ENCODE results near the gene EXOSC1. TPM values are rescaled to one million over a fixed set of nuclear protein-coding genes. Genes with fewer than 3 reads are reported as not detected.

EXOSC1 gene
- total RNA-seq, 1 donor from 2014 or later = 43.2 TPM

DNA sequence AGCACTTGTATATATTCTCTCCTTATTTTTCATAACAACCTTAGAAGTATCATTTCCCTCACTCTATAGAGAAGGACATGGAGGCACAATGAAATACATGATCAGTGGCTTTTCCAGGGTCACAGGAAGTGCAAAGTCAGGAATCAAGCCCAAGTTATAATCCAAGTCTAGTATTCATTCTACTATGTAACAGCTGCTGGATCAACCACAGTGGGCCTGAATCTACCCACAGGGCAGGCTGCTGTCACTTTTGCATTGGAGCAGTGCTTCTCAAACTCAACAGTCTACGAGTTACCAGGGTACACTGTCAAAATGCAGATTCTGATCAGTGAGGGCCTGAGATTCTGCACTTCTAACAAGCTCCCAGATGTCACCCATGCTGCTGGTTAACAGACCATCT is 18.4 kb upstream of the EXOSC1 start:
- Histone ChIP-seq H3K27me3 (ENCODE audit: control insufficient read depth, insufficient read depth, low read length) (no peaks in the 10 kb centered on the region), H3K4me3 (ENCODE audit: low read depth, low read length) (no peak overlapping the region), H3K36me3 (ENCODE audit: control insufficient read depth, insufficient read depth, low read length) (peaks cover 6% of the 10 kb centered on the region)
- DNase-seq (ENCODE audit: low read depth) = no peak
- TF ChIP-seq CTCF (IDR thresholded peaks at IDR 0.05; ENCODE audit: insufficient read depth, low read length, poor library complexity, severe bottlenecking) = no peak

DNA sequence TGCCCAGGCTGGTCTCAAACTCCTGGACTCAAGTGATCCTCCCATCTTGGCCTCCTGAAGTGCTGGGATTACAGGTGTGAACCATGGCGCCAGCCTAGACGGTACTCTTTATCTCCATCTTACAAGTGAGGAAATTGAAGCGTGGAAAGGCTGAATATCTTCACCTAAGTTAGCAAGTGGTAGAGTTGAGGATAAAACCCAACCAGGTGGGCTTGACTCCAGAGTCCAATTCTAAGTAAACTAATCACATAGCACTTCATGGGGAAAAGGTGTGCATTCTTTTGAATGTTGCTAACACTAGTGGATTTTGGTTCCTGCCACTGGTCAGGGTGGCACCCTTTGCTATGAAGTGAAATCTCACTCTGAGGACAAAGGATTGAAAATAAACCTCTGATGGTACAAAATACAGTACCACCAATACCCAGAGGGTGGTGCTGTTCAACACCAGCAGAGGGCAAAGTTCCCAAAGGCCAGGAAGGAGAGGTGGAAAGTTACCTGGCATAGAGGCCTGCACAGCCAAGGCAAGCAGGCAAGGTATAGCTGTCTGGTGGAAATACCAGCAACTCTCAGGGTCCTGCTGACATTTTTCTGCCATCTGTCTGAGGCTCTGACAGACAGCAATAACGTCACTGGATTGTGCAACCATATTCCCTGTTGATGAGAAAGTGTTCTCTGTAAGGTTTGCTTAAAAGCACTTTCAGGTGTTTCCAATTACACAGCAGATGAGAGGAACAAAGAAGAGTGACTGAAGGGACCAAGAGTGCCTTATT is 17.7 kb upstream of the EXOSC1 start:
- Histone ChIP-seq H3K4me3 (ENCODE audit: low read depth, low read length) (no peak overlapping the region), H3K27me3 (ENCODE audit: control insufficient read depth, insufficient read depth, low read length) (no peaks in the 10 kb centered on the region), H3K36me3 (ENCODE audit: control insufficient read depth, insufficient read depth, low read length) (peaks cover 3% of the 10 kb centered on the region)
- TF ChIP-seq CTCF (IDR thresholded peaks at IDR 0.05; ENCODE audit: insufficient read depth, low read length, poor library complexity, severe bottlenecking) = peak; percentile 83
- DNase-seq (ENCODE audit: low read depth) = peak; percentile 19

- Histone ChIP-seq H3K4me3 (ENCODE audit: low read depth, low read length) (no peak overlapping the region), H3K27me3 (ENCODE audit: control insufficient read depth, insufficient read depth, low read length) (no peaks in the 10 kb centered on the region), H3K36me3 (ENCODE audit: control insufficient read depth, insufficient read depth, low read length) (peaks cover 1% of the 10 kb centered on the region)
- TF ChIP-seq CTCF (IDR thresholded peaks at IDR 0.05; ENCODE audit: insufficient read depth, low read length, poor library complexity, severe bottlenecking) = no peak
- no peak for DNase-seq (ENCODE audit: low read depth)
These were observed 16.5 kb upstream of the EXOSC1 start for GRCh38 chr10:97462309-97462708.

DNA sequence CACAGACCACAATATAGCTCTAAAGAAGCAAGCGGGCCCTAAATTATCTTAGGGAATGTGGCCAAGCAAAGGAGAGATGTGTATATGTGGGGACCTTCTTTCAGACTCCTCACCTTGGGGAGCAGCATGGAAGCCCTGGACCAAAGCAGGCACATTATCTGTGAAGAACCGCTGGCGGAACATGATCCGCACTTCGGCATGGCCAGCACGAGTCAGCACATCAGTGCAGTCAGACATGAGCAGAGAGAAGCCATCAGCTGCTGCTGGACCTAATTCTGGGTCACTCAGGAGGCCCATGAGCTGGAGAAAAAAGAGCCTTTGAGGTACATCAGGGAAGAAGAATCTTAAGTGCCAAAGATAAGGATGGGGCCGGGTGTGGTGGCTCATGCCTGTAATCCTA is 14.1 kb upstream of the EXOSC1 start:
- H3K27me3 ChIP-seq (ENCODE audit: control insufficient read depth, insufficient read depth, low read length) = no peaks in the 10 kb centered on the region
- H3K4me3 ChIP-seq (ENCODE audit: low read depth, low read length) = no peak overlapping the region
- H3K36me3 ChIP-seq (ENCODE audit: control insufficient read depth, insufficient read depth, low read length) = peaks cover 1% of the 10 kb centered on the region
- DNase-seq (ENCODE audit: low read depth) = no peak
- no peak for TF ChIP-seq CTCF (IDR thresholded peaks at IDR 0.05; ENCODE audit: insufficient read depth, low read length, poor library complexity, severe bottlenecking)

DNA sequence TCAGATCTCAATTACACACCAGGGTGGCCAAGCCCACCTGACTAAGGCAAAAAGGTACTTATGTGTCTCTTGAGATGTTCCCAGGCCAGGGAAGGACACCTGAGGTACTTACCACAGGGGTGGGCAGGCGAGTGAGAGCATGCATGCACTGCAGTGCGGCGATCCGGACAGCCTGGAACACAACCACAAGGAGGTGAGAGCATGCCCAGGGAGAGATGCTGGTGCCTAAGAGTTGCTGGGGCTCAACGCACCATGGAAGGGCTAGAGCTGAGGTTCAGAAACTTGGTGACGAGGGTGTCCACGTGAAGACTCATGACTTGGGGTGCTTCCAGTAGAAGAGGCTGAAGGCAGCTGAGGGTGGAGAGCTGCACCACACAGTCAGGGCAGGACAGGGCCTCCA is 13.3 kb upstream of the EXOSC1 start:
- TF ChIP-seq CTCF (IDR thresholded peaks at IDR 0.05; ENCODE audit: insufficient read depth, low read length, poor library complexity, severe bottlenecking) = no peak
- no peak for DNase-seq (ENCODE audit: low read depth)
- Histone ChIP-seq H3K36me3 (ENCODE audit: control insufficient read depth, insufficient read depth, low read length) (peaks cover 1% of the 10 kb centered on the region), H3K4me3 (ENCODE audit: low read depth, low read length) (no peak overlapping the region), H3K27me3 (ENCODE audit: control insufficient read depth, insufficient read depth, low read length) (no peaks in the 10 kb centered on the region)

- H3K27me3 ChIP-seq (ENCODE audit: control insufficient read depth, insufficient read depth, low read length) = no peaks in the 10 kb centered on the region
- DNase-seq (ENCODE audit: low read depth) = no peak
- no peak for TF ChIP-seq CTCF (IDR thresholded peaks at IDR 0.05; ENCODE audit: insufficient read depth, low read length, poor library complexity, severe bottlenecking)
- H3K4me3 ChIP-seq (ENCODE audit: low read depth, low read length) = no peak overlapping the region
- H3K36me3 ChIP-seq (ENCODE audit: control insufficient read depth, insufficient read depth, low read length) = peaks cover 1% of the 10 kb centered on the region
These were observed 10.9 kb upstream of the EXOSC1 start for GRCh38 chr10:97456686-97457065.

Measured in kidney epithelial cell (primary cell).